OCI-LY3 (cell line): ENCODE results near the gene PLXDC2.

Source experiments
- CTCF ChIP-seq: fragments of 200-600, 300-600 bp; sonication (generic); IDR thresholded peaks from 2 replicates; pipeline ENCODE4 v1.5.1; 2014; ENCODE audit warnings: antibody characterized with exemption, low read length, low read depth
- EZH2phosphoT487 ChIP-seq: fragments of 200-600 bp; shearing (Covaris generic); IDR thresholded peaks from 2 replicates; pipeline ENCODE4 v1.6.1; 2018; ENCODE audit warnings: antibody characterized with exemption, mixed run types, low read depth

- TF ChIP-seq CTCF (no peak), EZH2phosphoT487 (no peak)
Measured at GRCh38 chr10:20180766-20181165, 364.5 kb downstream of the PLXDC2 start.
